Measurements from ENCODE around the gene WDR48.
"Not testable (repeated sequence)": the region's sequence is repeated elsewhere in the genome, so short reads cannot be mapped to it uniquely, and the experiment has no call there.

WDR48 gene

GRCh38 chr3:39051649-39052561 is at the start of gene WDR48, which contains the start of gene SCN11A:
WDR48 (plus strand) TSS chr3:39052016; CDS start chr3:39052026, 10 bp downstream.
SCN11A (minus strand) TSS chr3:39051944; CDS start chr3:38950362, 101,582 bp downstream.
- DNase-seq (ENCODE audit: low read depth, low spot score): peak; percentile 95

GRCh38 chr3:39005295-39005694 is 46.5 kb upstream of the WDR48 start:
- no peak for DNase-seq (ENCODE audit: low read depth, low spot score)

GRCh38 chr3:39011191-39011736 is 40.6 kb upstream of the WDR48 start:
- peak; percentile 57 for DNase-seq (ENCODE audit: low read depth, low spot score)

- DNase-seq (ENCODE audit: low read depth, low spot score): peak; percentile 54
These were observed 38.5 kb upstream of the WDR48 start for GRCh38 chr3:39013289-39013688.

GRCh38 chr3:39013921-39014509 is 37.8 kb upstream of the WDR48 start:
- no peak for DNase-seq (ENCODE audit: low read depth, low spot score)

DNA sequence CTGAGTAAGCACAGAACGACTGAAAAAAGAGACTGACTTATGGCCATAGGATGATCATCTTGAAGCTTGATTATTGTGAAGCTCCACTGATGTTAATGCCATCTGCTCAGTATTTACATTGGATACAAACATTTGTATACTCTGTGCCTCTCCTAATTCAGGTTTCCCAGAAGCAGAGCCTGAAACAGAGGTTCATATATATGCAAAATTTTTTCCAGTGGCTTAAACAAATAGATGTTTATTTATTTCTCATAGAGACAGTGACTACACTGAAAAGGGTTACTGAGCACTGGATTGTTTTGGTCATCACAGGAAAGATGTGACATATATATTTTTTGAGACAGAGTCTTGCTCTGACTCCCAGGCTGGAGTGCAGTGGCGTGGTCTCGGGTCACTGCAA is 36.4 kb upstream of the WDR48 start:
- no peak for DNase-seq (ENCODE audit: low read depth, low spot score)

DNA sequence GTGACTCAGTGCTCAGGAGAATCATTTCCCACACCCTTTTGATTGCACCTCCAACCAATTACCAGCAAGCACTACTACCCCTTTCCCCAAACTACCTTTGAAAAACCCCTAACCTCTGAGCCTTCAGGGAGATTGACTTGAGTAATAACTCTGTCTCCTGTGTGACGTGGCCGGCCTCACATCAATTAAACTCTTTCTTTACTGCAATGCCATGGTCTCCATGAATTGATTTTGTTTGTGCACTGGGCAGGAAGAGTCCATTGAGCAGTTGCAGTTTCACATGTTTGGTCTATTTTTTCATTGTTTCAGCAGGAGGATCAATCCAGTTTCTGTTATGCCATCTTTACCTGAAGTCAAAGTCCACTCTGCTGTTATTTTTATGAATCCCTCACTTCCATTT is 32.5 kb upstream of the WDR48 start:
- DNase-seq (ENCODE audit: low read depth, low spot score): no peak

GRCh38 chr3:39021029-39021428 is 30.8 kb upstream of the WDR48 start:
- DNase-seq (ENCODE audit: low read depth, low spot score): no peak

DNA sequence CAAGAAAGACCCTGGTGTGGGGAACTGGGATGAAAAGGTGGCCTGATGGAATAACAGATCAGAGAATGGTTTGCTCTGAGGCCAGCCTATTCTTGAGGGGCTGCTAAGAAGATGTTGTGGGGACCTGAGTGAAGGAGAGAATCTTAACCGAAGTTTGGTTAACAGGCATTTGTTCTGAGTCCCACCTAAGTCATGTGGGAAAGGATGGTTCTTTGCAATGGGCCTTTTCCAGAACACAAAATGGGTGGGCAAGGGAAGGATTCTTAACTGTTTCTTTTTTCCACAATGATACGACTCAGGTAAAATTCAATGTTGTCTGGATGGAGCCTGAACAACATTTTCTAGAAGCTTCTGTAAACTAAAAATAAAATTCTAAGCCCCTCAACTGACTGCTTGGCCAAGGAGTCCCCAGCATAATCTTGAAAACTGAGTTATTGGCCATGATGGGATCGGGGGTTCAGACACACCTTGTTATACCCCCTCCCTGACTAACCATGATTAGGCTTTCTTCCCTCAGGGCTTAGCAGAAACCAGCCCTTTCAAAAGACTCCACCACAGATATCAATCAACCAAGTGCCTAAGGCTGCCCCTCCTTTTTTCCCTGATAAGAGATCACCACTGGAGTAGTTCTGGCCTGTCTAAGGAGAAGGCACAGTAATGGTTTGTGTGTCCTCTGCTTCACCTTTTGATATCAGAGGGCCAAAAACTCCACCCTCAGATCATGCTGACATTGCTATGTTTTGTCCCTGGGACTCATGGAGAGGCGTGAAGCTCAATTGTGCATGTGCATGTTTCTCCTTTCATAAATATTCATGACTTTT is 30.1 kb upstream of the WDR48 start:
- peak; percentile 78 for DNase-seq (ENCODE audit: low read depth, low spot score)

GRCh38 chr3:39022286-39022630 is 29.6 kb upstream of the WDR48 start:
- no peak for DNase-seq (ENCODE audit: low read depth, low spot score)

DNA sequence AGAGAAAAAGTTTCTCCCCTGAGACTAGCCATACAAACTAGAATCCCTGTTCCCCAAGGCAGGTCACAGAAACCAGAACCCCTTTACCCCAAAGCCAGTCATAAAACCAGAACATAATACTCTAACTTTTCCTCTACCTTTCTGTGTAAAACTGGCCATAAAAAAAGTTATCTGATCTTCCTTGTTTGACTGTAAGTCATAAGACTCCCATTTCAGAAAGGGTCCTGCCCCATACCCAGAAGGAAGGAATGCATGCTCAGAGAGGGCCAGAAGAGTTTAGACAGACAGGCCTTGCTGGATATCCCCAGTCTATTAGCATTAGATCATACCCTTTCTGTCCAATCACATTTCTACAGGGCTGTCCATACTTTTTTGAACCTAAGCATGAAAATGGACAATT is 27.3 kb upstream of the WDR48 start:
- no peak for DNase-seq (ENCODE audit: low read depth, low spot score)

DNA sequence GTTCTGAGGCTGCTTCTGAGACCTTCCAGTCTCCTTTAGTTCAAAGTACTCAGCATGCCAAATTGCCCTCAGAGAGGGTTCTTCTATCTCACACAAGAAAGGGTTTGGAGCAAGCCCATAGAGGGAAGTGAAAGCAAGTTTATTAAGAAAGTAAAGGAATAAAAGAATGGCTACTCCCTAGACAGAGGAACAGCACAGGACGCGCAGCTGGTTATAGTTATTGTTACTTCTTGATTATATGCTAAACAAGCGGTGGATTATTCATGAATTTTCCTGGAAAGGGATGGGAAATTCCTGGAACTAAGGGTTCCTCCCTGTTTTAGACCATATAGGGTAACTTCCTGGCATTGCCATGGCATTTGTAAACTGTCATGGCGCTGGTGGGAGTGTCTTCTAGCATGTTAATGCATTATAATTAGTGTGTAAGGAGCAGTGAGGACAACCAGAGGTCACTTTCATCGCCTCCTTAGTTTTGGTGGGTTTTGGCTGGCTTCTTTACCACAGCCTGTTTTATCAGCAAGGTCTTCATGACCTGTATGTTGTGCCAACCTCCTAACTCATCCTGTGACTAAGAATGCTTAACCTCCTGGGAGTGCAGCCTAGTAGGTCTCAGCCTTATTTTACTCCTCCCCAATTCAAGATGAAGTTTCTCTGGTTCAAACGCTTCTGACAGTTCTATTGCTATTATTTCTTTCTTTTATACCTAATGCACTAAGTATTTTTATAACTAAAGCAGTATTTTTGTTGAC is 26.4 kb upstream of the WDR48 start:
- no peak for DNase-seq (ENCODE audit: low read depth, low spot score)

DNA sequence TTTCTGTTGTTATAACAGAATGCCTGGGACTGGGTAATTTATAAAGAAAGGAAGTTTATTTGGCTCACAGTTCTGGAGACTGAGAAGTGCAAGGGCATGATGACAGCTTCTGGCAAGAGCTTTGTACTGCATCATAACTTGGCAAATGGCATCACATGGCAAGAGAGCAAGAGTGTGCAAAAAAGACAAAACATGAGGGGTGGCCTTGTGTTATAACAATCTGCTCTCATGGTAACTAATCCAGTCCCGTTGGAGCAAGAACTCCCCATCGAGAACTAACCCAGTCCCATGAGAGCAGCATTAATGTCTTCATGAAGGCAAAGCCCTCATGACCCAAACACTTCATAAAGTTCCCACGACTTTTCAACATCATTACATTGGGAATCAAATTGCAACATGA is 23.3 kb upstream of the WDR48 start:
- DNase-seq (ENCODE audit: low read depth, low spot score): no peak

DNA sequence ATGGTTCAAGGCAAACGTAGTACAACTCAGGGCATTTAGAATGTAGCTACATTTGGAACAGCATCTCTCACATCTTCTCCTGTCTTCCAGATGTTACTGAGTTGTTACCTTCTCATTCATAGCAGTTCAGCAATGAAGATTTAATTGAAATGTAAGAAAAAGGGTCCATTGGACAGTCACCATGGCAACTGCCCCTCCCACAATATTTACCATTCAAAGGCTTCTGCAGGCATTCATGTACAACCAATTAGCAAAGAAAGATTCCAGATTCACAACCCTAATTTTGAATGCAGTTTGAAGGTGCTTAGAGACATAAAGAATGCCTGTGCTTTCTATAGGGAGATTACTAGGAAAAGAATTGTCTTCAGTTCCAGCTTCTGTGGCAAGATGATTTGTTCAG is 22.3 kb upstream of the WDR48 start:
- DNase-seq (ENCODE audit: low read depth, low spot score): no peak

DNA sequence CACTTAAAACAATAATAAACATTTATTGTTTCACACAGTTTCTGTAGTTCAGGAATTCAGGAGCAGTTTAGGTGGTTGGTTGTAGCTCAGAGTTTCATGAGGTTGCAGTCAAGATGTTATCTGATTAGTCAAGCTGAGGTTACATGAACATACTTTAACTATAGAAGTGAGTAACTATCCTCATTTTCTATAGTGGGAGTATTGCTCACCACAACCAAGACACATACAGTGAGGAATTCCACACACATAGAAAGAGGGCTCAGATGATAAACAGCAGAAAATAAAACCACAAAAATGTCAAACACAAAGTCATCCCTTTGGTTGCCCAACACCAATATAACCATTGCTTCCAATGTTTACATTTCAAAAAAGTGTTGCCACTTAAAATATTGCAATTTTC is 13.7 kb upstream of the WDR48 start:
- DNase-seq (ENCODE audit: low read depth, low spot score): no peak

DNA sequence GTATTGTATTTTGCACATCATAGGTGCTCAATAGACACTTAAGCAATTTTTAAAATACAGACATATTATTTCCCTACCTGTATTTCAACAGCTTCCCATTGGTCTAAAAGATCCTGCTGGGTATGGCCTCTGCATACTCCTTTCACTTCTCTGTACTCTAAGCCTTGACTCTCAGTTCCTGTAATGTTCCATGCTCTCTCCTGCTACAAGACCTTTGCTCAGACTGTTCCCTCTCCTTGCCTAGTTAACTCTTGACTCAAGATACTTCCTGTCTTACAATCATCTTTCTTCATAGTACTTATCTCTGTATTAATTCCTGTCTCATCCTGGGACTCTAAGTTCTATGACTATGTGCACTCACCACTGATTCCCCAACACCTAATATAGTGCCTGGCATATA is 1.8 kb upstream of the WDR48 start:
- no peak for DNase-seq (ENCODE audit: low read depth, low spot score)

DNA sequence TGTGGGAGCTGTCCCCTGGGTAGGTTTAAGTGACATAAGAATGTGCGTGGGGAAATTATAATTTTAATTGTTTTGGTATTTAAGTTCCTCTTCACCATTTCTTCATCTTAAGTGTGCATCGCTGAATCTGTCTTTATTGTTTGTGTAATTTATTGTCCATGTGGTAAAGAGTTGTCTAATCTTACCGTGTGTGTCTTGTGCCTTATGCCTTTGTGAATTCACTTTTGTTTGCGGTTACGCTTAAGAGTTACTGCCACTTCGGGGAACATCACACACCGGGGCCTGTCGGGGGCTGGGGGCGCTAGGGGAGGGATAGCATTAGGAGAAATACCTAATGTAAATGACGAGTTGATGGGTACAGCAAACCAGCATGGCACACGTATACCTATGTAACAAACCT is 767 bp downstream of the WDR48 start:
- no peak for DNase-seq (ENCODE audit: low read depth, low spot score)

GRCh38 chr3:39053696-39054095 is 1.9 kb downstream of the WDR48 start:
- no peak for DNase-seq (ENCODE audit: low read depth, low spot score)

DNA sequence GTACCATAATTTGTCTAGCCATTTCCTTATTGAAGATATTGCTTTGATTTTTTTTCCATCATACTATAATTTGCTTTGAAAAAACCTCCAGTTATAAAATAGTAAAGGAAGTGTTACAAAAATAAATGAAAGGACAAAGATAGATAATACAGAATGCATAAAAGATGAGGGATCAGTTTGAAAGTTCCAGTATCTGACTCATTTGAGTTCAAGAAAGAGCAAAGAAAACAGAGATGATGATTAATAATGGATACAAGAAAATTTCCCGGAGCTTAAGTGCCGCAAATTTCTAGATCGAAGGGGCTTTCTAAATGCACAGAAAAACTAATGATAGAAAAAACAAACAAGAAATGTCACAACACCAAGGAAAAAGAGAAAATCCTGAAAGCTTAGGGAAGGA is 4.3 kb downstream of the WDR48 start:
- no peak for DNase-seq (ENCODE audit: low read depth, low spot score)

DNA sequence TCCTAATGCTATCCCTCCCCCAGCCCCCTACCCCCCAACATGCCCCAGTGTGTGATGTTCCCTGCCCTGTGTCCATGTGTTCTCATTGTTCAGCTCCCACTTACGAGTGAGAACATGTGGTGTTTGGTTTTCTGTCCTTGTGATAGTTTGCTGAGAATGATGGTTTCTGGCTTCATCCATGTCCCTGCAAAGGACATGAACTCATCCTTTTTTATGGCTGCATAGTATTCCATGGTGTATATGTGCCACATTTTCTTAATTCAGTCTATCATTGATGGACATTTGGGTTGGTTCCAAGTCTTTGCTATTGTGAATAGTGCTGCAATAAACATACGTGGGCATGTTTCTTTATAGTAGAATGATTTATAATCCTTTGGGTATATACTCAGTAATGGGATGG is 9.4 kb downstream of the WDR48 start:
- DNase-seq (ENCODE audit: low read depth, low spot score): not testable (repeated sequence)

- DNase-seq (ENCODE audit: low read depth, low spot score): no peak
These were observed 10.4 kb downstream of the WDR48 start for GRCh38 chr3:39062180-39062579.

All from ELF-1 (cell line).